BE2C (cell line): ENCODE results near the gene MACROH2A2.
"Not testable (repeated sequence)": the region's sequence is repeated elsewhere in the genome, so short reads cannot be mapped to it uniquely, and the experiment has no call there.

Source experiments
- DNase-seq: peaks from one replicate; pipeline ENCODE4 v3.0.0-alpha.2; 2020
- H3K27me3 ChIP-seq: fragments of 250-450 bp; sonication (Bioruptor Pico); 2 replicates; pipeline ENCODE4 v1.5.1; 2020; ENCODE audit warnings: mild to moderate bottlenecking
- H3K36me3 ChIP-seq: fragments of 250-450 bp; sonication (Bioruptor Pico); 2 replicates; pipeline ENCODE4 v1.5.1; 2020; ENCODE audit warnings: mild to moderate bottlenecking
- H3K4me1 ChIP-seq: fragments of 250-450 bp; sonication (Bioruptor Pico); 2 replicates; pipeline ENCODE4 v1.5.1; 2020
- H3K4me3 ChIP-seq: 2 replicates; pipeline ENCODE4 v1.5.1; 2011; ENCODE audit warnings: low read depth, low read length
- H3K9me3 ChIP-seq: fragments of 250-450 bp; sonication (Bioruptor Pico); 2 replicates; pipeline ENCODE4 v1.5.1; 2020
- TF ChIP-seq, protein P1 (sequence below): IDR thresholded peaks from 2 replicates; pipeline ENCODE4 v1.5.1; 2012; ENCODE audit warnings: mild to moderate bottlenecking, low read depth, low read length

MACROH2A2 gene

DNA sequence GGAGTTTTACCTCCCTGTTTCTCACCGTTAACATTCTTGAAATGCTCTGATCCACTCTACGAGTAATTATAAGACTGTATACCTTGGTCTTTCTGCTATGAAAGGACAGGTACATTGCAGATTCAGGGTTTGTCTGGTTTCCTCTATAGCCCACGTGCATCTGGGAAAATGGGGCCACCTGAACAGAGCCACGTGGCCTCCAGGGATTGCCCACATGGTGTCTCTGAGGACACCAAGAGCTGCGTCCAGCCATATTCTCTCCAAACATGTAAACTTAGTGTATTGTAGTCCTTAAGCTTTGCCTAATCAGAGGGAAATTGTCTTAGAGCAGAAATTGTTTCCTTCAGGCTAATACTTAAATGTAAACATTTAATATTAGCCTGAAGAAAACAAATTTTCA lies 16.7 kb downstream of the MACROH2A2 start:
- Histone ChIP-seq H3K4me3 (no peak overlapping the region), H3K9me3 (no peaks in the 10 kb centered on the region), H3K27me3 (no peaks in the 10 kb centered on the region), H3K36me3 (no peaks in the 10 kb centered on the region), H3K4me1 (no peaks in the 10 kb centered on the region)
- TF ChIP-seq, protein P1, sequence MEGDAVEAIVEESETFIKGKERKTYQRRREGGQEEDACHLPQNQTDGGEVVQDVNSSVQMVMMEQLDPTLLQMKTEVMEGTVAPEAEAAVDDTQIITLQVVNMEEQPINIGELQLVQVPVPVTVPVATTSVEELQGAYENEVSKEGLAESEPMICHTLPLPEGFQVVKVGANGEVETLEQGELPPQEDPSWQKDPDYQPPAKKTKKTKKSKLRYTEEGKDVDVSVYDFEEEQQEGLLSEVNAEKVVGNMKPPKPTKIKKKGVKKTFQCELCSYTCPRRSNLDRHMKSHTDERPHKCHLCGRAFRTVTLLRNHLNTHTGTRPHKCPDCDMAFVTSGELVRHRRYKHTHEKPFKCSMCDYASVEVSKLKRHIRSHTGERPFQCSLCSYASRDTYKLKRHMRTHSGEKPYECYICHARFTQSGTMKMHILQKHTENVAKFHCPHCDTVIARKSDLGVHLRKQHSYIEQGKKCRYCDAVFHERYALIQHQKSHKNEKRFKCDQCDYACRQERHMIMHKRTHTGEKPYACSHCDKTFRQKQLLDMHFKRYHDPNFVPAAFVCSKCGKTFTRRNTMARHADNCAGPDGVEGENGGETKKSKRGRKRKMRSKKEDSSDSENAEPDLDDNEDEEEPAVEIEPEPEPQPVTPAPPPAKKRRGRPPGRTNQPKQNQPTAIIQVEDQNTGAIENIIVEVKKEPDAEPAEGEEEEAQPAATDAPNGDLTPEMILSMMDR: no peak
- DNase-seq: no peak

DNA sequence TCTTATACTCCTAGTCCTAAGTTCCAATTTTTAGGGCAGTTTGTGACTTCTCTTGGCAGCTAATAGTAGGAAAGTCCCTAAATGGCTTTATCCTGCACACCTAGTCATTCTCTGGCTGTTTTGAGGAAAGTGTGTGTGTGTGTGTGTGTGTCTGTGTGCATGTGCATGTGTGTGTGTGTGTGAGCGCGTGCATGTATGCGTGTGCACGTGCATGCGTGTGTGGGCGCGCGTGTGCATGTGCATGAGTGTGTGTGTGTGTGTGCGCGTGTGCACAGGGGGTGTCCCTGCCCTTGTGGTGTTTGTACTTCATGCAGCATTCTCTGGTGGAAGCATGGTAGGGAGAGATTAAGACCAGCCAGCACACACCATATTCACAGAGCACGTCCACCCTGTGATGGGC lies 18.2 kb downstream of the MACROH2A2 start:
- Histone ChIP-seq H3K4me3 (no peak overlapping the region), H3K27me3 (no peaks in the 10 kb centered on the region), H3K4me1 (no peaks in the 10 kb centered on the region), H3K36me3 (peaks cover 3% of the 10 kb centered on the region; the same call in 1 of the 2 replicates), H3K9me3 (no peaks in the 10 kb centered on the region)
- TF ChIP-seq, protein P1: no peak
- no peak for DNase-seq

DNA sequence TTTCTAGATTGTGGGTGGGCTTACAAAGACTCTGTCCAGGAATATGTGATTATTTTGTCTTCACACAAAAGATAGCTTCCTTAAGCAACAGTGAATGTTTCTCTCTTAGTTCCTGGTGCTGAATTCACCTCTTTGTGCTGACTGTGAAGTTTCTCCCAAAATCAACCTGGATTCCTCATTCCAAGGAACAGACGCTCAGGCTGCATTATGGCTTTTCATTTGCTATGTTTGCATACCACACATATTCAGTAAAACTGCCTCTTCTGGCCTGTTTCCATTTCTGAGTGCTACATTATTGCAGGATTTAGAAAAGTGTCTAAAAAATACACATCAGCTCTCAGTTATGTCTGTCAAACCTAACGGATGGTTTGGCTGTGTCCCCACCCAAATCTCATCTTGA lies 21.5 kb downstream of the MACROH2A2 start:
- no peaks in the 10 kb centered on the region for H3K9me3 ChIP-seq
- H3K4me1 ChIP-seq: no peaks in the 10 kb centered on the region
- peaks cover 3% of the 10 kb centered on the region for H3K36me3 ChIP-seq
- TF ChIP-seq, protein P1: no peak
- no peak overlapping the region for H3K4me3 ChIP-seq
- DNase-seq: no peak
- H3K27me3 ChIP-seq: no peaks in the 10 kb centered on the region

DNA sequence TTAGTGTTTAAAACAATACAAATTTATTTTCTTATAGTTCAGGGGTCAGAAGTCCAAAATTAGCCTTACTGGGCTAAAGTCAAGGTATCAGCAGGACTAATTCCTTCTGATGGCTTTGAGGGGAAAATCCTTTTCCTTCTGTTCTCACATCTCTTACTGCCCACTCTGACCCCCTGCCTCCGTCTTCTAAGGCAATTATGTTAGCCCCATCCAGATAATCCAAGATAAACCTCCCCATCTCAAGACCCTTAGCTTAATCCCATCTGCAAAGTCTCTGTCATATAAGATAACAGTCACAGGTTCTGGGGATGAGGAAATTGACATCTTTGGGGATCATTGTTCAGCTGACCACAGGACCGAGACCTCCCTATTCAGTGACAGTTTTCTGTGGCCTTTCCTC lies 22.3 kb downstream of the MACROH2A2 start:
- Histone ChIP-seq H3K4me1 (no peaks in the 10 kb centered on the region), H3K4me3 (no peak overlapping the region), H3K36me3 (peaks cover 3% of the 10 kb centered on the region), H3K27me3 (no peaks in the 10 kb centered on the region), H3K9me3 (no peaks in the 10 kb centered on the region)
- TF ChIP-seq, protein P1: no peak
- no peak for DNase-seq

DNA sequence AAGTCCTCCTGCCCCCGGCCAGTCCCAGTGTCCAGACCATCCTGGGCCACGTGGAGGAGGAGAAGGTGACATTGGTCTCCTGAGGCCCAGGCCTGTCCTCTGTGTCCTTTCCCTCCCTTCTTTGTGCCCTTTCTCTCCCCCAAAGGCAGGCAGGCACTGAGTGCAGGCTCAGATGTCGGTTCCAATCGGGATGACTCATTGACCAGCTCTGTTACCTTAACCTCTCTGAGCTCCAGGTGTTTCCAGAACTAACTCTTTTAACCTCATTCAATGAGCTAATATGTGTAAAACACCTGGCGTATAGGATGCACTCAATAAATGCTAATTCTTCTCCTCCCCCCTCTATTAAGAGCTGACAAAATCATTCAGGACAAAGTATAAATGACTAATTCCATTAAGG lies 25.7 kb downstream of the MACROH2A2 start:
- Histone ChIP-seq H3K4me1 (no peaks in the 10 kb centered on the region), H3K4me3 (no peak overlapping the region), H3K36me3 (peaks cover 3% of the 10 kb centered on the region), H3K27me3 (no peaks in the 10 kb centered on the region), H3K9me3 (no peaks in the 10 kb centered on the region)
- DNase-seq: no peak
- TF ChIP-seq, protein P1: no peak

DNA sequence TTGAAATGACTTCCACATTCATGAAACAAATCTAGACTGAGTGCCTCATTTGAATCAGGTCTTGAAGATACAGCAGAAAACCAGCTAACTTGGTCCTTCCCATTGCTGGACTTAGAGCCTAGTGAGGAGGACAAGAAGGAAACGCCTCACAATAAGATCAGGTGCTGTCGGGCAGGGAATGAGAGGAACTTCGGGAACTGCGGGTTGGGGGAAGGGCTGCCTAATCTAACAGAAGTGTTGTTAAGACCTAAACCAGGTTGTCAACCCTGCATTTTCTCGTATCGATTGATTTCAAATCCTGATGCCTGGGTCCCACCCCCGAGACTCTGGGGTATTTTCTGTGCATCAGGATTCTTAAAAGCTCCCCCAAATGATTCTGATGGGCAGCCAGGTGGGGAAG lies 26.3 kb downstream of the MACROH2A2 start:
- no peaks in the 10 kb centered on the region for H3K4me1 ChIP-seq
- no peaks in the 10 kb centered on the region for H3K9me3 ChIP-seq
- peaks cover 3% of the 10 kb centered on the region for H3K36me3 ChIP-seq
- TF ChIP-seq, protein P1: no peak
- H3K4me3 ChIP-seq: no peak overlapping the region
- H3K27me3 ChIP-seq: no peaks in the 10 kb centered on the region
- DNase-seq: no peak

DNA sequence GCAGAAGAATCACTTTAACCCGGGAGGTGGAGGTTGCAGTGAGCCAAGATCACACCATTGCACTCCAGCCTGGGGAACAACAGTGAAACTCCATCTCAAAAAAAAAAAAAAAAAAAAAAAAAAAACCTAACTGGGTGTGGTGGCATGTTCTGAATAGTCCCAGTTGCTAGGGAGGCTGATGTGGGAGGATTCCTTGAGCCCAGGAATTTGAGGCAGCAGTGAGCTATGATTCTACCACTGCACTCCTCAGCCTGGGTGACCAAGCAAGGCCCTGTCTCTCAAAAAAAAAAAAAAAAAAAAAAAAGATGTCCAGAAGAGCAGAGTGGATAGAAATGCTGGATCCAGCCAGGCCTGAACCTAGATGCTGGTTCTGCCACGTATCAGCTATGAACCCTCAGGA lies 28.1 kb downstream of the MACROH2A2 start:
- H3K27me3 ChIP-seq, H3K9me3 ChIP-seq, DNase-seq, H3K4me3 ChIP-seq, H3K4me1 ChIP-seq, H3K36me3 ChIP-seq: not testable (repeated sequence)
